HepG2 (cell line): ENCODE measurements around the gene KSR1.

ENCODE experiments used
- CREB1 ChIP-seq, 2 experiments: fragments of 450-650 bp in 1 of 2; IDR thresholded peaks; 2 replicates each; pipeline ENCODE4 v1.6.1; 2016 to 2017; ENCODE audit warnings: control low read depth in 1 of 2, mild to moderate bottlenecking in 1 of 2, missing compliant biosample characterization in 1 of 2, missing genetic modification characterization in 1 of 2
- HNRNPL ChIP-seq: fragments of 200-400 bp; formaldehyde crosslinking; IDR thresholded peaks from 2 replicates; pipeline ENCODE4 v1.6.1; 2017; ENCODE audit warnings: mild to moderate bottlenecking, low read depth, low read length
- SRF ChIP-seq: IDR thresholded peaks from 2 replicates; pipeline ENCODE4 v1.6.1; 2011; ENCODE audit warnings: mild to moderate bottlenecking, low read depth, low read length, moderate library complexity
- ZNF263 ChIP-seq: sonication (generic); formaldehyde crosslinking; IDR thresholded peaks from 2 replicates; pipeline ENCODE4 v1.4.0; 2020; ENCODE audit warnings: missing genetic modification reagents
- TF ChIP-seq, protein P1 (sequence below), 2 experiments: IDR thresholded peaks; 2 replicates each; pipeline ENCODE4 v1.6.1; 2011 to 2012; ENCODE audit warnings: low read length in 2 of 2, borderline replicate concordance in 1 of 2, low read depth in 1 of 2, mild to moderate bottlenecking in 1 of 2, moderate library complexity in 1 of 2

DNA sequence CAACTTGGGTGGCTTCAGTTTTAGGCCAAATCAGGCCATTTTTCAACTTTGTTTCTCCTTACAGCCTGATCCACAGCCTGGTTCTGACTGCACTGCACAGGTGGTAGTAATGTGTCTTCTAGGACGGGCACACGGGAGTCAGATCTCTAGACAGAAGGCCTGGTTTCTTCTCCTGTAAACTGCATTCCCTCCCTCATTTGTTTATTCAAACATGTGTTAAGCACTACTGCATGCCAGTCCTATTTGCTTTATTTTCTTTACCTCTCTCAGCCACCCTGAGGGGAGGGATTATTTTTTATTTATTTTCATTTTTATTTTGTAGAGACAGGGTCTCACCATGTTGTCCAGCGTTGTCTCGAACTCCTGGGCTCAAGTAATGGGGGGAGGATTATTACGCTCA lies 6.3 kb upstream of the KSR1 start:
- TF ChIP-seq CREB1 (IDR thresholded peaks at IDR 0.05) (no peak), CREB1 (CRISPR knock-in tag; IDR thresholded peaks at IDR 0.05) (no peak), HNRNPL (no peak), ZNF263 (CRISPR knock-in tag) (no peak), SRF (no peak)
- TF ChIP-seq, protein P1, sequence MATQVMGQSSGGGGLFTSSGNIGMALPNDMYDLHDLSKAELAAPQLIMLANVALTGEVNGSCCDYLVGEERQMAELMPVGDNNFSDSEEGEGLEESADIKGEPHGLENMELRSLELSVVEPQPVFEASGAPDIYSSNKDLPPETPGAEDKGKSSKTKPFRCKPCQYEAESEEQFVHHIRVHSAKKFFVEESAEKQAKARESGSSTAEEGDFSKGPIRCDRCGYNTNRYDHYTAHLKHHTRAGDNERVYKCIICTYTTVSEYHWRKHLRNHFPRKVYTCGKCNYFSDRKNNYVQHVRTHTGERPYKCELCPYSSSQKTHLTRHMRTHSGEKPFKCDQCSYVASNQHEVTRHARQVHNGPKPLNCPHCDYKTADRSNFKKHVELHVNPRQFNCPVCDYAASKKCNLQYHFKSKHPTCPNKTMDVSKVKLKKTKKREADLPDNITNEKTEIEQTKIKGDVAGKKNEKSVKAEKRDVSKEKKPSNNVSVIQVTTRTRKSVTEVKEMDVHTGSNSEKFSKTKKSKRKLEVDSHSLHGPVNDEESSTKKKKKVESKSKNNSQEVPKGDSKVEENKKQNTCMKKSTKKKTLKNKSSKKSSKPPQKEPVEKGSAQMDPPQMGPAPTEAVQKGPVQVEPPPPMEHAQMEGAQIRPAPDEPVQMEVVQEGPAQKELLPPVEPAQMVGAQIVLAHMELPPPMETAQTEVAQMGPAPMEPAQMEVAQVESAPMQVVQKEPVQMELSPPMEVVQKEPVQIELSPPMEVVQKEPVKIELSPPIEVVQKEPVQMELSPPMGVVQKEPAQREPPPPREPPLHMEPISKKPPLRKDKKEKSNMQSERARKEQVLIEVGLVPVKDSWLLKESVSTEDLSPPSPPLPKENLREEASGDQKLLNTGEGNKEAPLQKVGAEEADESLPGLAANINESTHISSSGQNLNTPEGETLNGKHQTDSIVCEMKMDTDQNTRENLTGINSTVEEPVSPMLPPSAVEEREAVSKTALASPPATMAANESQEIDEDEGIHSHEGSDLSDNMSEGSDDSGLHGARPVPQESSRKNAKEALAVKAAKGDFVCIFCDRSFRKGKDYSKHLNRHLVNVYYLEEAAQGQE (IDR thresholded peaks at IDR 0.05; ENCODE audit: borderline replicate concordance in 1 of 2, low read depth in 1 of 2, low read length in 2 of 2), result no peak
